A549 treated with GW870086 at 1 μM for 4 hours (cell line): ENCODE measurements around the gene WNT8A. TPM values are rescaled to one million over a fixed set of nuclear protein-coding genes. Genes with fewer than 3 reads are reported as not detected.

ENCODE experiments used
- total RNA-seq: library from RNA; stranded (reverse); fragments of 200-300 nt; extraction: Qiagen RNA extraction; gene quantifications from 5 replicates; pipeline ENCODE4 v1.2.3, GENCODE V29; 2022; ENCODE audit warnings: low read depth

The WNT8A gene, protein sequence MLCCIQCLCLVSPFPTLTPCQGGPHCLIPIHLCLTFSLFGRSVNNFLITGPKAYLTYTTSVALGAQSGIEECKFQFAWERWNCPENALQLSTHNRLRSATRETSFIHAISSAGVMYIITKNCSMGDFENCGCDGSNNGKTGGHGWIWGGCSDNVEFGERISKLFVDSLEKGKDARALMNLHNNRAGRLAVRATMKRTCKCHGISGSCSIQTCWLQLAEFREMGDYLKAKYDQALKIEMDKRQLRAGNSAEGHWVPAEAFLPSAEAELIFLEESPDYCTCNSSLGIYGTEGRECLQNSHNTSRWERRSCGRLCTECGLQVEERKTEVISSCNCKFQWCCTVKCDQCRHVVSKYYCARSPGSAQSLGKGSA
- total RNA-seq, result not detected in 5 replicates

DNA sequence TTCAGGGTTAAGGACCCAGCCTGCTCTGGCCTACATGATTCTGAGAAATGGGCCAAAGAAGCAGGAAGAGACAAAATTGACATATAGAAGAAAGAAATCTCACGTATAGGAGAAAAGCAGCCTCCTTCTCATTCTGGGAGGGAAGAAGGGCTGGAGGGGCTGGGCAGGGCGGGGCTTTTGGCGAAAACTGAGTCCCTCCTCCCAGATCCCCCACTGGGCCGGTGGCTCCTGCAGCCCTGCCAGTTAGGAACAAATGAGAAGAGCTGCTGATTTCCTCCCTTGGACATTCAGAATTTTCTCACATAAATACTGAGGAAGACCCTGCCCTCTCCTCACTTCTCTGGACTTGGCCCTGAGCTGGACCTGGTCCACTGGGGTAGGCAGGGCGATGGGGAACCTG, at the start of gene WNT8A:
Gene WNT8A, plus strand, starts transcription at position 332 of the 400 bp plus-strand sequence. CDS start 95 bp downstream, outside the sequence.

DNA sequence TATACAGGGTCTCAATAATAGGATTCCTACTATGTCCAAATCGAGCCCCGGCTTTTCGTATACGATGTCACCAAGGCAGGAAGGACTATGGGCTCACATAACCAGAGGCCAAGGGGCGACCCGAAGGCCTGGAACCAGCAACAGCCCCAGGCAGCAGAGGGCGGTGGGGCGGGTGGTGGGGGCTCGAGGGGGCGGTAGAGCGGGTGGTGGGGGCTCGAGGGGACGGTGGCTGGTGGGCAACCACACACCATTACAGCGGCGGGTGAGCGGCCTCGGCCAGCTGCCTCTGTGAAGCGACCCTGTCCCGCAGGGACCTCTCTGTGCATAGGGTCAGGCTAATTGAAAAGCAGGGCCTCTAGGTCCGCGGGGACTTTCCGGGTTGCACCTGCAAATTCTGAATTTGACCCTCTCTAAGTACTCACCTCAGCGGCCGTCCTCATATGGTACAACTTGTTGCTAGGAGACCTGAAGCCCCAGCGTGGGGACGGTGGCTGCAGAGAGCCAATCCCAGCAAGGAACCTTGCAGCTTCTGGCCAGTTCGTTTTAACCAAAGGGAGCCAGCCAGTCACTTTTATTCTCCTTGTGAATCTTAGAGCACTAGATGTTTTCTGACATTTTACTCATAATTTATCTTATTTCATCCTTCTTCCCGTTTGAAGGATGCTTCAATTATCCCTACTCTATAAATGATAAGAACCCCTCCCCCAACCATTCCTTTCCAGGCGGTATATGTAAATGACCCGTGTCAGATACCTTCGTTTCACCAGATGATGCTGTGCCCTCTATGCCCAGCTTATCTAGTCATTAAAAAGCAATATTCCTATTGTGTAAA, 55.3 kb downstream of the WNT8A start, which contains the start of gene NME5:
Gene NME5, minus strand, starts transcription at position 480 of the 832 bp plus-strand sequence. CDS start 648 bp downstream, outside the sequence.

Other genes with a start within 250 kb of the WNT8A start
- gene MYOT, start 216.2 kb upstream of the WNT8A start, total RNA-seq, result not detected in 5 replicates
- gene PKD2L2, start 194.6 kb upstream of the WNT8A start, total RNA-seq, result not detected in 5 replicates
- 10.8 to 15.0 TPM (median 12.2 TPM) in 5 replicates for gene FAM13B, start 51.0 kb upstream of the WNT8A start, total RNA-seq
- not detected in 5 replicates for gene NME5, start 55.4 kb downstream of the WNT8A start, total RNA-seq
- 41.9 to 53.8 TPM (median 45.5 TPM) in 5 replicates for gene BRD8, start 94.6 kb downstream of the WNT8A start, total RNA-seq
- gene KIF20A, start 95.1 kb downstream of the WNT8A start, total RNA-seq, result 37.8 to 49.5 TPM (median 41.9 TPM) in 5 replicates
- gene CDC23, start 129.3 kb downstream of the WNT8A start, total RNA-seq, result 21.5 to 37.9 TPM (median 27.9 TPM) in 5 replicates
- gene GFRA3, start 190.6 kb downstream of the WNT8A start, total RNA-seq, result 0.06 to 0.11 TPM in 2 of 5 replicates, not detected in the others
- 8.6 to 11.7 TPM (median 10.5 TPM) in 5 replicates for gene CDC25C, start 247.8 kb downstream of the WNT8A start, total RNA-seq